ENCODE measurements around the gene TIMM13.
"Not testable (repeated sequence)": the region's sequence is repeated elsewhere in the genome, so short reads cannot be mapped to it uniquely, and the experiment has no call there.

TIMM13 gene

GRCh38 chr19:2427429-2428320 is at the start of gene TIMM13:
TSS of gene TIMM13 (minus strand) at chr19:2427586. CDS start at chr19:2427533, 53 bp downstream.
- DNase-seq, result peak; percentile 97

- DNase-seq, result peak; percentile 84
Measured at GRCh38 chr19:2476451-2477140, 49.2 kb upstream of the TIMM13 start.

GRCh38 chr19:2475702-2476450 is 48.5 kb upstream of the TIMM13 start, which contains the start of gene GADD45B:
TSS of gene GADD45B (plus strand) at chr19:2476127. CDS start at chr19:2476359, 232 bp downstream.
- peak; percentile 97 for DNase-seq

DNA sequence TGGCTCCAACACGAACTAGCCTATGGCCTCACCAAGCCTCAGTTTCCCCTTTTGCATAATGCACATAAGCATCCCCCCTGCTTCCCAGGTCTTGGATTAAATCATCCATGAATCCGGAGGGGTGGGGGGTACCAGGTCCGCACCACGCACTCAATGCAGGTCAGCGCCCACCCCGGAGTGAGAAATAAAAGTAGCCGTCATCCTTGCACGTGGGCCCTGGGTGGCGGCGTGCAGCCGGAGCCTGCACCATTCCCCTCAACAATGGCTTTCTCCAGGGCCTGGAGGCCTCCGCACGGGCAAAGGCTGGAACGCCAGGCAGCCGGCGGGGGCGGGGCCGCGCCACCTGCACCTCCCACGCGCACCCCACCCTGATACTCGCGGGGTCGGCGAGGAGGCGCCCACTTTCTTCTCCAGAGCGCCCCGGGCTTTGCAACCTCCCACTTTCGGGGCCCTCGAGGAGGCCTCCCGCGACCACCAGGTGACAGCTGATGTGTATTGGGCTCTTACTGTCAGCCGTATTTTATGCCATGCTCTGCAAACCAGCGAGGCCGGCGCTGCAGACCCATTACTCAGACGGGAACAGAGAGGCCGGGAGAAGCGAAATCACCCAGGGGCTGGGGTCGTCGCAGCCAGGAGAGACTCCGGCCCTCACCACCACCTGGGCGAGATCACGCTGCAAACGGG is 47.8 kb upstream of the TIMM13 start:
- DNase-seq, result peak; percentile 82

DNA sequence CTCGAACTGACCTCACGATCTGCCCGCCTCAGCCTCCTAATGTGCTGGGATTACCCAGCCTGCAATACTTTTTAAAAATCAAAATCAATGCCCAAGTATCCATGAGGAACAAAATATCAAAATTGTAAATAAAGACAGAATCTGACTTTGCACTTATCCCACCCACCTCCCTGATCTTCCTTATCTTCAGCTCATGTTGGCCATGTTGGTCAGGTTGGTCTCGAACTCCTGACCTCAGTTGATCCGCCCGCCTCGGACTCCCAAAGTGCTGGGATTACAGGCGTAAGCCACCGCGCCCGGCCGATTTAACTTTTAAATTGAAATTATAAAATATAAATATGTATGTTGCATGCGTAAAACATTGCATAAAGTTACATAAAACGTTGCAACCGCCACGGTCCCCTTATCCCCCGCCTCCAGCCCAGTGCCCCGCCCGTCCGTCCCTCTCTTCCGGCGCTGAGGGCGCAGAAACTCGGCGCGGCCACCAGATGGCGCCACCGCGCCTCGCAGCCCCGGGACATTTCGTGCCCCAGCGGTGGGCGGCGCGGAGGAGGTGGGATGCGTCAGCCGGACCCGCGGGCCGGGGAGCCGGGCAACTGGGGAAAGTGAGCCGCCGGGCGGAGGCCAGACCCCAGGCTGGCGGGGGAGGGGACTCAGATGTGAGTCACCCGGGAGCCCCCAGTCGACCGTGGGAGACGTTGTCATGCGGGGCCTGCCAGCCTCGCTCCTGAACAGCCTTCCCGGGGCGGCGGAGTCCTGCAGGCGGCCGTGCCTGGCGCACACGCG is 47.0 kb upstream of the TIMM13 start:
- peak; percentile 93 for DNase-seq

GRCh38 chr19:2469915-2470200 is 42.5 kb upstream of the TIMM13 start:
- not testable (repeated sequence) for DNase-seq

DNA sequence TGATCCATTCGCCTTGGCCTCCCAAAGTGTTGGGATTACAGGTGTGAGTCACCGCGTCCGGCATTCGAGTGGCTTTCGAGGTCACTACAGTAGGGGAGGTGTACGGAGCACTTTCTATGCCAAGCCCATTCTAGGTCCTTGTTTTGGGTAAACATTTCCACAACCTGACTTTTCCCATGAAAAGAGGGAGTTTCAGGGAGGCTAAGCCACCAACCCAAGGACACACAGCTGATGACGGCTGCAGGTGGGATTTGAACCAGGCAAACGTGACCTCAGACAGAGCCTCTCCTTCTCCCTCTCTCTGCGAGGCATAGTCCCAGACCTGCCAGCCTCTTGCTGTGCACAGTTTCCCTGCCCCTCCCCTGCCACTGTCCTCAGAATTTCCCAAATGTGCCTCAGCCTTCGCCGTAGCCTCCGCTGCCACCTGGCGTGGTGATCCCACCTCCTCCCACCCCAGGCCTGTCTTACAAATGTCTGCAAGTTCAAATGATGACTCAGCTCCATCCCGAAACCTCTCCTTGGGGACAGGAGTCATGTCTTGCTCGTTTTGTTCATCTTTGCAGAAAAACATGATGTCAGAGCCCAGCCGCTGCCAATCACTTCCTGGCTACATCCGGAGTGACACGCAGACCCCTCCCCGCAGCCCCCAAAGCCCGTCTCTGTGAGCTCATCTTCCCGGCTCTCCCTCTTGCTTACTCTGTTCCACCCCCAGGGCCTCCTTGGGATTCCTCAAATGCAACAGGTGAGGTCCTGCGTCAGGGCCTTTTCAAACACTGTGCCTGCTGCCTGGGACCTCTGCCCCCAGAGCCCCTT is 41.9 kb upstream of the TIMM13 start:
- peak; percentile 73 for DNase-seq

DNA sequence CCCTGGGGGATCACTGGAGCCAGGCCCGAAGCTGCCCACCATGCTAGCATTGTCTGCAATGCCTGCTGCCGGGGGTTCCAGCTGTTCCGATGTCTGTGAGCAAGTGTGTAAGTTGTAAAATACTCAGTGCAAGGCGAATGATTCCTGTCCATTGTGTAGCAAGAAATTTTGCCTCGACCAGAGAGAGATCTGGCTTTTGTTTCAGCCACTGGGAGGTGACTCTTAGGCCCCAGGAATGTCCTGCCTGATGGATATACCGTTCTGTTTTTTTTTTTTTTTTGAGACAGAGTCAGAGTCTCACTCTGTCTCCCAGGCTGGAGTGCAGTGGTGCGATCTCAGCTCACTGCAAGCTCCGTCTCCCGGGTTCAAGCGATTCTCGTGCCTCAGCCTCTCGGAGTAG is 41.2 kb upstream of the TIMM13 start:
- DNase-seq, result no peak

DNA sequence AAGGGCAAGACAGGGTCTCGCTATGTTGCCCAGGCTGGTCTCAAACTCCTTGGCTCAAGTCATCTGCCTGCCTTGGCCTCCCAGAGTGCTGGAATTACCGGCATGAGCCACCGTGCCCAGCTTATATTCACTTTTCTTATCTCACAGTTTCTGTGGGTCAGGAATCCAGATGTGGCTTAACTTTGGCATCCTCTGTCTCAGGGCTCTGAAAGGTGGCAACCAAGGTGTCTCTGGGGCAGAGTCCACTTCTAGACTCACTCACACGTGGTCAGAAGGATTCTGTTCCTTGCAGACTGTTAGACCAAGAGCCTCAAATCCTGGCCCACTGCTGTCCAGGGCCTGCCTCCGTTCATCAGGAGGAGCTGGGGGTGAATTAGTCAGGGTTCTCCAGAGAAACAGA is 37.0 kb upstream of the TIMM13 start:
- DNase-seq, result no peak

GRCh38 chr19:2463694-2464093 is 36.3 kb upstream of the TIMM13 start:
- not testable (repeated sequence) for DNase-seq

GRCh38 chr19:2462635-2463421 is 35.4 kb upstream of the TIMM13 start:
- DNase-seq, result no peak

GRCh38 chr19:2461751-2462634 is 34.6 kb upstream of the TIMM13 start:
- DNase-seq, result peak; percentile 87

- DNase-seq, result no peak
Measured at GRCh38 chr19:2460245-2460644, 32.9 kb upstream of the TIMM13 start.

DNA sequence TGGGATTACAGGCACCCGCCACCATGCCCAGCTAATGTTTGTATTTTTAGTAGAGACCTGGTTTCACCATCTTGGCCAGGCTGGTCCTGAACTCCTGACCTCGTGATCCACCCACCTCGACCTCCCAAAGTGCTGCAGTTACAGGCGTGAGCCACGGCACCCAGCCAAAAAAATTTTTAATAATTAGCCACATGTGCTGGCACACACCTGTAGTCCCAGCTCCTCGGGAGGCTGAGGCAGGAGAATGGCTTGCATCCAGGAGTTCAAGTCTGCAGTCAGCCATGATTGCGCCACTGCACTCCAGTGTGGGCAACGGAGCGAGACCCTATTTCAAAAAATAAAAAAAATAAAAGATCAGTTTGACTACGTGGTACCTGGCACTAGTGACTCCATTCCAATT is 31.4 kb upstream of the TIMM13 start:
- DNase-seq, result not testable (repeated sequence)

- DNase-seq, result no peak
Measured at GRCh38 chr19:2458054-2458453, 30.7 kb upstream of the TIMM13 start.

GRCh38 chr19:2457394-2458037 is 30.1 kb upstream of the TIMM13 start:
- DNase-seq, result no peak

DNA sequence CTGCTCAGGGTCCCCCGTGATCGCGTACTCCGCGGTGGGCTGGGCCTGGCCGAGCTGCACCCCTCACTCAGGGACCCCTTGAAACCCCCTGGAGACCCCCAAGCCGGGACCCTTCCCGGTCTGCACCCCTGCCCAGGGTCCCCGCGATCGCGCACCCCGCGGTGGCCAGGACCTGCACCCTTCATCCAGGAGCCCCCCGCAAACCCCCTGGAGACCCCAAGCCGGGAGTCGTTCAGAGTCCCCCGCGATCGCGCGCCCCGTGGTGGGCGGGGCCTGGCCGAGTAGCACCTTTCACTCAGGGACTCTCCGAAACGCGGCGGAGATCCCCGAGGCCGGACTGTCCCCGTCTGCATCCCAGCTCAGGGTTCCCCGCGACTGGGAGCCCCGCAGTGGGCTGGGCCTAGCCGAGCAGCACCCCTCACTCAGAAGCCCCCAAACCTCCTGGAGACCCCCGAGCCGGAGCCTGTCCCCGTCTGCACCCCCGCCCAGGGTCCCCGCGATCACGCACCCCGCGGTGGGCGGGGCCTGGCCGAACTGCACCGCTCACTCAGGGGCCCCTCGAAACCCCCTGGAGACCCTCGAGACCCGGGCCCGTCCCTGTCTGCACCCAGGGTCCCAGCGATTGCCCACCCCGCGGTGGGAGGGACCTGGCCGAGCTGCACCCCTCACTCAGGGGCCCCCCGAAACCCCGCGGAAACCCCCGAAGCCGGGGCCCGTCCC is 28.6 kb upstream of the TIMM13 start:
- DNase-seq, result peak; percentile 73
